Ovary (tissue), 3 donors: ENCODE data around the gene FLII.

Experiments
- CTCF ChIP-seq, 3 donors: fragments of 450-650 bp in 2 of 3; fragments of 200-600 bp in 1 of 3; IDR thresholded peaks; one replicate each; pipeline versions ENCODE4 v1.5.1 to v1.8.0; 2016 to 2022; ENCODE audit warnings: antibody characterized with exemption in 3 of 3, mild to moderate bottlenecking in 1 of 3
- EP300 ChIP-seq: sonication (generic); formaldehyde crosslinking; IDR thresholded peaks from one replicate; pipeline ENCODE4 v1.6.1; 2017; ENCODE audit warnings: antibody characterized with exemption
- POLR2A ChIP-seq: fragments of 450-650 bp; IDR thresholded peaks from one replicate; pipeline ENCODE4 v1.6.1; 2017; ENCODE audit warnings: antibody characterized with exemption, mild to moderate bottlenecking, moderate library complexity
- donor health status: DM: no; HTN: no; CAD: no.

GRCh38 chr17:18234853-18235380, 23.6 kb downstream of the FLII start:
- TF ChIP-seq CTCF (IDR thresholded peaks at IDR 0.05) (no peak), EP300 (no peak), POLR2A (no peak)
